Aorta (tissue), 5 donors: Measurements from ENCODE around the gene GMEB2. TPM values are rescaled to one million over a fixed set of nuclear protein-coding genes. Genes with fewer than 3 reads are reported as not detected.
"Not testable (repeated sequence)": the region's sequence is repeated elsewhere in the genome, so short reads cannot be mapped to it uniquely, and the experiment has no call there.

ENCODE experiments used
- ATAC-seq: fragments of 200-7000 bp; cut with Tn5 transposase; one replicate; pipeline ENCODE4 v1.9.1; 2022; ENCODE audit warnings: moderate library complexity; ENCODE audit not compliant: low FRiP score
- DNase-seq, 2 donors: peaks; one replicate each; pipeline ENCODE4 v3.0.0-alpha.2; 2020
- H3K27ac ChIP-seq, 2 donors: one replicate each; pipeline ENCODE4 v1.5.1; 2013; ENCODE audit warnings: low read length in 2 of 2, mild to moderate bottlenecking in 2 of 2, moderate library complexity in 2 of 2, control low read depth in 1 of 2, inconsistent platforms in 1 of 2, low read depth in 1 of 2
- H3K27me3 ChIP-seq, 2 donors: one replicate each; pipeline ENCODE4 v1.6.1; 2013; ENCODE audit warnings: control low read depth in 1 of 2, low read length in 1 of 2, mild to moderate bottlenecking in 1 of 2, moderate library complexity in 1 of 2; ENCODE audit not compliant: insufficient read depth in 2 of 2, control insufficient read depth in 1 of 2
- H3K36me3 ChIP-seq, 2 donors: one replicate each; pipeline ENCODE4 v1.6.1; 2013; ENCODE audit warnings: control low read depth in 1 of 2, low read length in 1 of 2, mild to moderate bottlenecking in 1 of 2; ENCODE audit not compliant: insufficient read depth in 2 of 2, control insufficient read depth in 1 of 2
- H3K4me1 ChIP-seq, 2 donors: one replicate each; pipeline ENCODE4 v1.6.1; 2013; ENCODE audit warnings: low read length in 2 of 2, control low read depth in 1 of 2, mild to moderate bottlenecking in 1 of 2, moderate library complexity in 1 of 2; ENCODE audit not compliant: insufficient read depth in 2 of 2, control insufficient read depth in 1 of 2
- H3K4me3 ChIP-seq, 2 donors: one replicate each; pipeline ENCODE4 v1.5.1; 2013; ENCODE audit warnings: low read length in 2 of 2, control low read depth in 1 of 2, mild to moderate bottlenecking in 1 of 2
- H3K9me3 ChIP-seq: one replicate; pipeline ENCODE4 v1.6.1; 2013; ENCODE audit warnings: mild to moderate bottlenecking, low read length; ENCODE audit not compliant: control insufficient read depth
- WGBS, 2 donors: extraction: QIAGEN DNeasy Blood & Tissue Kit; methylation state at CpG; one replicate each; pipeline ENCODE4 v1.1.7; 2013; 5-methylcytosine and 5-hydroxymethylcytosine counted together
- intact Hi-C, 2 donors: fragments of 100-400 bp; cut with DNase I; formaldehyde crosslinking; loops; one replicate each; pipeline versions ENCODE4 v1.14.2 to v1.15.0; 2022
- polyA plus RNA-seq, 2 donors: library from polyadenylated mRNA; stranded (reverse); fragments of 200-250 nt; gene quantifications; one replicate each; pipeline ENCODE4 v1.2.3, GENCODE V29; 2013
- total RNA-seq, 2 donors: library from RNA; stranded (reverse); fragmentation: NEBNext Ultra II Directional; extraction: Animal tissue kit (Norgen Biotek cat#: 25700); gene quantifications; one replicate each; pipeline ENCODE4 v1.2.1, GENCODE V29; 2021
- donor health status: healthy with polysubstance abuse.
- donor health status: Bipolar disorder and iron deficiency.
- donor health status: DM: no; HTN: no; CAD: no.
- donor health status: DM: no; HTN: no; CAD: no.
- donor health status: DM: yes; HTN: yes; CAD: no.

The GMEB2 gene
- total and polyA plus RNA-seq, 4 donors = 3.9 to 10.3 (median 9.9) TPM

- H3K27me3 ChIP-seq = no peaks in the 10 kb centered on the region
- intact Hi-C loops = no loop called here
- no peaks in the 10 kb centered on the region for H3K36me3 ChIP-seq
- WGBS, 2 donors = 68 to 73% methylated on average over 19 of the region's 19 CpGs
- H3K4me3 ChIP-seq = no peak overlapping the region
- no peak overlapping the region for H3K27ac ChIP-seq
- no peaks in the 10 kb centered on the region for H3K4me1 ChIP-seq
- DNase-seq (no peak), ATAC-seq (no peak)
- H3K9me3 ChIP-seq = no peaks in the 10 kb centered on the region
Observed at GRCh38 chr20:63636752-63637628, 10.1 kb upstream of the GMEB2 start.

DNA sequence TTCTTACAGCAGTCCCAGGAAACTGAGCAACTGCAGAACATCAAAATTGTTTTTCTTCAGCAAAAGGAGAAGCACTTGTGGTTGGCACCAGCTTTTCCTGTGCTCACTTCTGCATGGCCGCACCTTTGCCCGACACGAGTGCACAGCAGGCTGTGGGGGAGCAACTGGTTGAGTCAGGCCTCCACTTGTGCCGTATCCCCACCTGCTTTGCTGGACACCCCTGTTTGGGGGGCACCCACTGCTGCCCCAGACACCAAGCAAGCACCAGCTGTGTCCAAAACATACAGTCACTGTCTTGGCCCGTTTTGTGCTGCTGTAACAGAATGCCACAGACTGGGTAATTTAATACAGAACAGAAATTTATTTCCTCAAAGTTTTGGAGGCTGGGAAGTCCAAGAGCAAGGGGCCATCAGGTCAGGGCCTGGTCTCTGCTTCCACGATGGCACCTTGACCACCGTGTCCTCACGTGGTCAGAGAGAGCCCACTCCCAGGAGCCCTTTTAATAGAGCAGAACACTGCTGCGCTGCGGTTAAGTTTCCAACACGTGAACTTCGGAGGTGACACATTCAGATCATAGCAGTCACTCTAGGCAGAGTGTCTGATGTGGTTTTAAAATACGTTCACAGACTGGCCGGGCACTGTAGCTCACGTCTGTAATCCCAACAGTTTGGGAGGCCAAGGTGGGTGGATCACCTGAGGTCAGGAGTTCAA, 8.7 kb upstream of the GMEB2 start:
- Histone ChIP-seq H3K4me3 (no peak overlapping the region), H3K4me1 (no peaks in the 10 kb centered on the region), H3K27ac (no peak overlapping the region), H3K27me3 (no peaks in the 10 kb centered on the region), H3K36me3 (no peaks in the 10 kb centered on the region), H3K9me3 (no peaks in the 10 kb centered on the region)
- WGBS, 2 donors = 74 to 78% methylated on average over 15 of the region's 15 CpGs
- peak in 1 of 2 donors; percentile 60 for DNase-seq
- no peak for ATAC-seq
- intact Hi-C loops = no loop called here

GRCh38 chr20:63633732-63634131, 6.8 kb upstream of the GMEB2 start:
- 81 to 86% methylated on average over 9 of the region's 9 CpGs for WGBS, 2 donors
- Histone ChIP-seq H3K9me3 (no peaks in the 10 kb centered on the region), H3K4me3 (no peak overlapping the region), H3K4me1 (no peaks in the 10 kb centered on the region), H3K27me3 (no peaks in the 10 kb centered on the region), H3K36me3 (no peaks in the 10 kb centered on the region), H3K27ac (no peak overlapping the region)
- intact Hi-C loops = no loop called here
- no peak for ATAC-seq
- DNase-seq = no peak

GRCh38 chr20:63631426-63631825, 4.5 kb upstream of the GMEB2 start:
- H3K36me3 ChIP-seq, H3K9me3 ChIP-seq, H3K27ac ChIP-seq, H3K4me1 ChIP-seq, H3K27me3 ChIP-seq, ATAC-seq, H3K4me3 ChIP-seq, intact Hi-C loops: not testable (repeated sequence)
- peak in 1 of 2 donors; percentile 39 for DNase-seq
- 58 to 65% methylated on average over 10 of the region's 10 CpGs for WGBS, 2 donors

DNA sequence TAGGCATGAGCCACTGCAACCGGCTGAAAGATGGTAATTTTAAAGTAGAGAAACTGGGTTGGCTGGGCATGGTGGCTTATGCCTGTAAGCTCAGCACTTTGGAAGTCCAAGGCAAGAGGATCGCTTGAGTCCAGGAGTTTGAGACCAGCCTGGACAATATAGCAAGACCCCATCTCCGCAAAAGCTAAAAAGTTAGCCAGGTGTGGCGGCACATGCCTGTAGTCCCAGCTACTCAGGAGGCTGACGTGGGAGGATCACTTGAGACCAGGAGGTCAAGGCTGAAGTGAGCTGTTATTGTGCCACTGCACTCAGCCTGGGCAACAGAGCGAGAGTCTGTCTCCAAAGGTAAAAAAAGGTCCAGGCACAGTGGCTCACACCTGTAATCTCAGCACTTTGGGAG, 4.1 kb upstream of the GMEB2 start:
- H3K4me1 ChIP-seq, H3K9me3 ChIP-seq, H3K27me3 ChIP-seq, H3K27ac ChIP-seq, H3K4me3 ChIP-seq, H3K36me3 ChIP-seq, intact Hi-C loops, ATAC-seq: not testable (repeated sequence)
- DNase-seq = peak; percentile 15 to 31
- WGBS, 2 donors = 93 to 96% methylated on average over 6 of the region's 6 CpGs

GRCh38 chr20:63628246-63628975, 1.5 kb upstream of the GMEB2 start:
- Histone ChIP-seq H3K4me3 (peak overlapping the region; percentile 16 to 69), H3K27ac (no peak overlapping the region), H3K27me3 (no peaks in the 10 kb centered on the region), H3K9me3 (no peaks in the 10 kb centered on the region), H3K36me3 (no peaks in the 10 kb centered on the region), H3K4me1 (no peaks in the 10 kb centered on the region)
- intact Hi-C loops = loop anchor here in 1 of 2 donors (10.0 kb wide), 1 partner anchor 266 kb away; the partner anchor contains the start of gene DNAJC5
- ATAC-seq = peak; percentile 45
- 35 to 40% methylated on average over 22 of the region's 22 CpGs for WGBS, 2 donors
- DNase-seq = peak; percentile 73 to 85

GRCh38 chr20:63627751-63628245, 897 bp upstream of the GMEB2 start:
- Histone ChIP-seq H3K4me3 (peak overlapping the region; percentile 16 to 69), H3K36me3 (no peaks in the 10 kb centered on the region), H3K27me3 (no peaks in the 10 kb centered on the region), H3K4me1 (no peaks in the 10 kb centered on the region), H3K9me3 (no peaks in the 10 kb centered on the region), H3K27ac (no peak overlapping the region)
- ATAC-seq = peak; percentile 4
- intact Hi-C loops = loop anchor here in 1 of 2 donors (2.0 to 10.0 kb wide), 2 partner anchors 111 to 267 kb away; partner anchors contain the start of genes DNAJC5 and SLC2A4RG
- WGBS, 2 donors = 12 to 18% methylated on average over 26 to 28 of the region's 28 CpGs
- DNase-seq = peak; percentile 58 to 78

DNA sequence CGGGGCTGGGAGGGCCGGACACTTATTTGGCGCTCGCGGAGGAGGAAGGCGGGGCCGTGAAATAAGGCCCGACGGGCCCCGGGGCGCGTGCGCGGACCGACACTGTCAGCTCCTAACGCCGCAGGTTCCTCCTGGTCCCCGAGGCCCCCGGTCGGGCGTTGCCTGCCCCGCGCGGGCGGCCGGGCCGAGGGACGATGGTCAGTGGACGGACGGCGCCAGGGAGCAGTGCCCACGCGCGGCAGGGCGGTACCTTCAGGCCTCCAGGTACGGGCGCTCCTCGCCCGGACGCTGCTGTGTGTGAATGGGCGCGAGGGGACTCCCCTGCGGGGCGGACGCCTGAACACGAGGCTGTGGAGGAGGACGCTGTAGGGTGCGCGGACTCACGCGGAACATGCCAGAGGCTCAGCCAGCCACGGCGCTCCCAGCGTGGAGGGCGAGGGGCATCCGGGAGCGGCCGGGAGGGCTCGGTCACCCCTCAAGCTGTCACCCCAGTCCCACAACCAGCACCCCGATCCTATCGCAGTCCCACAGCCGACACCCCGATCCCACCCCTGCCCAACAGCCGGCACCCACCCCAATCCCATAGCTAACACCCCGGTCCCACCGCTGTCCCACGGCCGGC, 339 bp upstream of the GMEB2 start:
- Histone ChIP-seq H3K36me3 (no peaks in the 10 kb centered on the region), H3K27me3 (no peaks in the 10 kb centered on the region), H3K27ac (peak overlapping the region in 1 of 2 donors; percentile 17), H3K9me3 (no peaks in the 10 kb centered on the region), H3K4me1 (no peaks in the 10 kb centered on the region), H3K4me3 (peak overlapping the region; percentile 16 to 69)
- intact Hi-C loops = loop anchor here in 1 of 2 donors (2.0 to 10.0 kb wide), 2 partner anchors 112 to 268 kb away; partner anchors contain the start of genes DNAJC5 and SLC2A4RG
- 0% methylated on average over 31 to 68 of the region's 68 CpGs for WGBS, 2 donors
- DNase-seq (peak; percentile 96 to 98), ATAC-seq (peak; percentile 94)
